ENCODE results near the gene ARHGDIB. TPM values are rescaled to one million over a fixed set of nuclear protein-coding genes. Genes with fewer than 3 reads are reported as not detected.

The ARHGDIB gene
- total RNA-seq, 2 experiments from 2014 or later = 569 to 737 TPM

GRCh38 chr12:14906114-14906513, 55.3 kb downstream of the ARHGDIB start:
- Histone ChIP-seq H3K36me3 (ENCODE audit: insufficient read depth, low read length) (no peaks in the 10 kb centered on the region), H3K9me3 (ENCODE audit: low read length) (no peaks in the 10 kb centered on the region), H3K9me2 (ENCODE audit: insufficient read depth, low read length) (no peaks in the 10 kb centered on the region), H3K4me1 (ENCODE audit: insufficient read depth, low read length, poor library complexity, severe bottlenecking) (peaks cover 6% of the 10 kb centered on the region), H4K20me1 (ENCODE audit: insufficient read depth, low read length) (no peaks in the 10 kb centered on the region), H3K27ac (ENCODE audit: low read depth, low read length, poor library complexity, severe bottlenecking) (no peak overlapping the region), H3K4me3 (ENCODE audit: low read depth, low read length, poor library complexity, severe bottlenecking) (no peak overlapping the region), H3K4me2 (ENCODE audit: low read length) (no peak overlapping the region), H2AFZ (ENCODE audit: low read length) (no peak overlapping the region), H3K79me2 (ENCODE audit: insufficient read depth, low read depth, low read length) (no peaks in the 10 kb centered on the region)
- ChIA-PET CTCF (ENCODE audit: unreplicated experiment) (no interaction called here), POLR2A (interaction anchor here (0.6 to 1.0 kb wide), 4 partner anchors 15 to 100 kb away, joined by 3 to 5 read pairs (median 4); no protein-coding TSS in a partner anchor)
- no peak for DNase-seq (ENCODE audit: low spot score)
- TF ChIP-seq CTCF (conservative IDR thresholded peaks at IDR 0.05; ENCODE audit: low read length) = no peak
- no peak for TF ChIP-seq EZH2phosphoT487 (IDR thresholded peaks at IDR 0.05; ENCODE audit: borderline replicate concordance, low read depth, low read length)
- BruUV-seq (replicated peaks) = no TSS peak
- intact Hi-C loops (cut with micrococcal nuclease; ENCODE audit: unreplicated experiment) = no loop called here

GRCh38 chr12:14905269-14906004, 56.0 kb downstream of the ARHGDIB start:
- Histone ChIP-seq H3K9me3 (ENCODE audit: low read length) (no peaks in the 10 kb centered on the region), H4K20me1 (ENCODE audit: insufficient read depth, low read length) (no peaks in the 10 kb centered on the region), H3K9me2 (ENCODE audit: insufficient read depth, low read length) (no peaks in the 10 kb centered on the region), H3K27ac (ENCODE audit: low read depth, low read length, poor library complexity, severe bottlenecking) (no peak overlapping the region), H3K79me2 (ENCODE audit: insufficient read depth, low read depth, low read length) (no peaks in the 10 kb centered on the region), H3K36me3 (ENCODE audit: insufficient read depth, low read length) (no peaks in the 10 kb centered on the region), H3K4me1 (ENCODE audit: insufficient read depth, low read length, poor library complexity, severe bottlenecking) (peaks cover 6% of the 10 kb centered on the region), H2AFZ (ENCODE audit: low read length) (peak overlapping the region; percentile 69), H3K4me2 (ENCODE audit: low read length) (no peak overlapping the region), H3K4me3 (ENCODE audit: low read depth, low read length, poor library complexity, severe bottlenecking) (no peak overlapping the region)
- POLR2A ChIA-PET = interaction anchor here (0.7 kb wide), 2 partner anchors 43 to 1634 kb away, joined by 3 to 4 read pairs; no protein-coding TSS in a partner anchor
- DNase-seq (ENCODE audit: low spot score) = no peak
- CTCF ChIA-PET (ENCODE audit: unreplicated experiment) = no interaction called here
- intact Hi-C loops (cut with micrococcal nuclease; ENCODE audit: unreplicated experiment) = no loop called here
- no peak for TF ChIP-seq EZH2phosphoT487 (IDR thresholded peaks at IDR 0.05; ENCODE audit: borderline replicate concordance, low read depth, low read length)
- no peak for TF ChIP-seq CTCF (conservative IDR thresholded peaks at IDR 0.05; ENCODE audit: low read length)
- BruUV-seq (replicated peaks) = no TSS peak

GRCh38 chr12:14904854-14905253, 56.5 kb downstream of the ARHGDIB start:
- ChIA-PET CTCF (ENCODE audit: unreplicated experiment) (no interaction called here), POLR2A (no interaction called here)
- Histone ChIP-seq H3K4me3 (ENCODE audit: low read depth, low read length, poor library complexity, severe bottlenecking) (no peak overlapping the region), H3K9me3 (ENCODE audit: low read length) (no peaks in the 10 kb centered on the region), H3K4me2 (ENCODE audit: low read length) (no peak overlapping the region), H3K4me1 (ENCODE audit: insufficient read depth, low read length, poor library complexity, severe bottlenecking) (peaks cover 6% of the 10 kb centered on the region), H2AFZ (ENCODE audit: low read length) (peak overlapping the region; percentile 69), H4K20me1 (ENCODE audit: insufficient read depth, low read length) (no peaks in the 10 kb centered on the region), H3K9me2 (ENCODE audit: insufficient read depth, low read length) (no peaks in the 10 kb centered on the region), H3K27ac (ENCODE audit: low read depth, low read length, poor library complexity, severe bottlenecking) (no peak overlapping the region), H3K36me3 (ENCODE audit: insufficient read depth, low read length) (no peaks in the 10 kb centered on the region), H3K79me2 (ENCODE audit: insufficient read depth, low read depth, low read length) (no peaks in the 10 kb centered on the region)
- intact Hi-C loops (cut with micrococcal nuclease; ENCODE audit: unreplicated experiment) = no loop called here
- no peak for TF ChIP-seq CTCF (conservative IDR thresholded peaks at IDR 0.05; ENCODE audit: low read length)
- DNase-seq (ENCODE audit: low spot score) = no peak
- no TSS peak for BruUV-seq (replicated peaks)

Measured in OCI-LY7 (cell line).